HG03354 (cell line): ENCODE measurements around the gene JAZF1.

ENCODE experiments used
- ATAC-seq: cut with Tn5 transposase; IDR thresholded peaks from one replicate; pipeline ENCODE4 v1.9.1; 2021; ENCODE audit warnings: mild to moderate bottlenecking; ENCODE audit not compliant: unreplicated experiment, poor library complexity, severe bottlenecking

JAZF1 gene

DNA sequence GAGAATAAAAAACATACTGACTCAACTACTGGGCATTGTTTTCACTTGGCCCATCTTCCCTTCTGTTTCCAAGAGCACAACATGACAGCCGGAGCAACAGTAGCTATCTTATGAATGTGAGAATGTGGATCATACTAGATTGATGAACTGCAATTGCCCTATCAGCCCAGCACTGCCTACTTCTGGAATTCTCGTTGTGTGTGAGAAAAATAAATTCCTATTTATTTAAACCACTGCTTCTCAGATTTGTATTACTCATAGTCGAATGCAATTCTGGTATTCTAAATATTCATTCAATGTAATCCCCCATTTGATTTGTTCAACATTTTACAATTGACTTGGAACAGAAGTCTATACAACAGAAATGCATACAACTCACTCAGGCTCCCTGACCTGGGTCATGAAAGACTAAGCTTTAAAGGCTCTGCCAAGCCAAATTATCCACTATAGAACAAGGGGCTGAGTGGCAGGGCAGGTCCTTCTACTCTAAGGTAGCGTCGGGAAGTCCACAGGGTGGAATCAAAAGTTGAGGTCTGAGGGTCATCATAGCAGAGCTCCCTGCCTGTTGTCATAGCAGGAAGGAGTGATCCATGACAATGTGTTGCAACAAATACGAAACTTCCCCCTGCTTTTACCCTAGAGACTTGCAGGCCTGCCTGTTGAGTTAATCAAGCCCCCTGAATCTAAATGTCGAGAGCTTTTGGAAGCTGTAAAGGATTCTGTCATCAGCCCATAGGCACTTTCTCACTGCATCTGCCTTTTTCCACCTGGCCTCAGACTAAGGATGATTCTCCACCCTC is 12.4 kb upstream of the JAZF1 start:
- ATAC-seq, result no peak

DNA sequence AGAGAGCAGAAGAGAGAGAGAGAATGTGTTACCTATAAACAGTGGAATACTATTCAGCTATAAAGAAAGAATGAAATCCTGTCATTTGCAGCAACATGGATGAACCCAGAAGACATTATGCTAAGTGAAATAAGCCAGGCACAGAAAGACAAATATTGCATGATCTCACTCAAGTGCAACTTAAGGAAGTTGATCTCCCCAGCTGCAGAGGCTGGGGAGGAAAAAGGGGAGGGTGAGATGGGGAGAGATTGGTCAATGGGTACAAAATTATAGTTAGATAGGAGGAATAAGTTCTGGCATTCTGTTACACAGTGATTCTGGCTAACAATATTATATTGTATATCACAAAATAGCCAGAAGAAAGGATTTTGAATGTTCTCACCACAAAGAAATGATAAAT is 11.2 kb upstream of the JAZF1 start:
- ATAC-seq, result no peak

DNA sequence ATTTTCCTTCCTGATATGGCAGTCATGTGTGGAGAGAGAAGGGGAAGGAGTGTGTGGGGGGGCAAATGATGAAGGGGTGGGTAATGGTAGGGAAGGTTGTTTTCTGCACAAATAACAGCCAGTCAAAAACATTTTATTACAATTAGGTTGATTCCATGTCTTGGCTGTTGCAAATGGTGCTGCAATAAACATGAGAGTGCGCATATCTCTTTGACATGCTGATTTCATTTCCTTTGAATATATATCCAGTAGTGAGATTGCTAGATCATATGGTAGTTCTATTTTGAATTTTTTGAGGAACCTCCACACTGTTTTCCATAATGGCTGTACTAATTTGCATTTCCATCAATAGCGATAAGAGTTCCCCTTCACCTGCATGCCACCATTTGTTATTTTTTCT is 10.6 kb upstream of the JAZF1 start:
- ATAC-seq, result no peak

DNA sequence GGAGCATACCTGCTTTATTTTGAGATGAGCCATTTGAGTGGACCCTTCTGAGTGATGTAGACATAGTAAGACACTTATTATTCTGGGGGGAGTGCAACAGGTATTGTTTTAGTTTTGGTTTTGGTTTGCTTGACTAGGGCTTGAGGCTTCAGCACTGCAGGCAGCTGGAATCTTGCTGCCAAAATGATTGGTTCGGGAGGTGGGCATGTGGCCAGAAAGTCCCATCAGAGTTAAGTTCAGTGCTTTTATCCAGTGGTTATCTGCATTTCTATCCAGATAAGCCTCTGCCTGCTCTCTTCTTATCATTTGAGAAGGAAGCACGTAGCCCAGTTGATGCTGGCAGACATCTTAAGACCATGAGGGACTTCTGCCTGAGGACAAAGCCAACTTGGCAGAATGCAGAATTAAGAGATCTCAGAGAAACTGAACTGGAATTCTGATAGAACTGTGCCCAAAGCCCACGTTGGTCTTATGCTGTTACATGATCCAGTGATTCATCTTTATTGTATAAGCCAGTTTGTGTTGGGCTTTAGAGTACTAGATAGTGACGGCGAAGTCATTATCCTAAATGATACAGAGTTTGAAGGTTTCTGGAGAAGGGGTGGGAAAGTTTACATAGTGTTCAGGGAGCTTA is 9.6 kb upstream of the JAZF1 start:
- no peak for ATAC-seq

DNA sequence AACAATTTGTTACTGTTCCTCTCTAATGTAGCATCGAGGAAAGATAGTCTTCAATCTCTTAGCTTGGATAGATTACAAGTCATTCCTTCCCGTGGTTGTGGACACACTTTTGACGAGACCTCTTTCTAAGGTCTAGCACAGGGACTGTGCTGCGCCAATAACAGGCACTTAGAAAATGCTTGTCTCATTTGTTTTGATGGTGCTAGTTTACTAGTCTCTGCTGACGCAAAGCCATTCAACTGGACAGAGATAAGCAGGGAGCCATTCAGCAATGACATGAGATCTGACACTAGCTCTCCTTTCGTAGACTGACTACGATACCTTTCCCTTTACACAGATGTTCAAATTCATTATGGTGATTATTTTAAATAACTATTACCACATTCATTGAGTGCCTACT is 6.4 kb upstream of the JAZF1 start:
- no peak for ATAC-seq

DNA sequence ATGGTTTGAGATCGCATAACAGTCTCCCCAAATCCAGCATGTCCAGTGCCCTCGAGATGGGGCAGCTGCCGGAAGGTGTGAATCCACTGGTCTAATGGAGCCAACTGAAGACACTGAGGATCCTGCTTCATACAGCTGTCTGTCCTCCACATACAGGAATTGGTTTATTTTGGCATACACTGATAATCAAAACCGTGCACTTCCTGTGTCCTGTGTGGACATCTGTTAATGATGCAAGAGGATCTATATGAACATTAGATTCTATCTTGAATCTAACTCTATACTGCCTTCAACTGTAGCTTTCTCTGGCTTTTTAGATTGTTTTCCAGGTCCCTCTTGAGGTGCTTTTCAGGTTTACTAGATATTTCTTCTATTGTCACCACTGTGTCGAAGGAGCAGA is 3.0 kb upstream of the JAZF1 start:
- ATAC-seq, result no peak

DNA sequence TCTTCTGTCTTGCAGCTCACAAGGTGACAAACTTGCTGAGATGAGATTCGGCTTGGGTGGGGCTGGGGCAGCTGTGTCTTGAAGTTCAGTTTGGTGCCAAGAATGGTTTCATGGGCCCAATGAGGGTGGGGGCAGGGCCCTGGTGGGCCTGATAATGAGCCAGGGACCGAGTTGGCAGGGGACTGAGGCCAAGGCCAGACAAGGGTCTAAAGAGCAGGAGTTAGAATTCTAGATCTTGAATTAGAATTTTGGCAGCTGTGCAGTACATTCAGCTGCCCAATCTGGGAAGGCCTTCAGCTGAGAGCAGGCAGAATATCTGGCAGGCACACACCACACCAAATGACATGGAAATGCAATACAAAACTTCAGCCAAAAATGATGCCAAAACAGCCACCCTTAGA is 1.5 kb upstream of the JAZF1 start:
- no peak for ATAC-seq

DNA sequence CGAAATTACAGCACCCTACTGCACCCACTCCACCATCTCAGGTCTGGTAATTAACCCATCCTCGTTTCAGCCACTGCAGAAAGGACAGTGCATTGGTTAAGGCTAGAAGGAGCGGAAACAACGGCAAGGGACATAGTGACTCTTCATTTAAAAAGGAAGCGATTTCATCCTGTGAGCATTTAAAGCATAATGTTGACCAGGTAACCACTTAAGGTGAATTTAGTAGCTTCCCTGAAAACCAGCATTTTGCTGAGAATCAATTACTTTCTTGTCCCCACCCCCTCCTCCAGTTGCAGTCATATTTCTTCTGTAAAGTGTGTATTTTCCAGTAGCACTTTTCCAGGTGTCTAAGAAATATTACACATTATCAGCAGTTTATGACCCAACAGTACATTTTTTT is 821 bp upstream of the JAZF1 start:
- no peak for ATAC-seq

DNA sequence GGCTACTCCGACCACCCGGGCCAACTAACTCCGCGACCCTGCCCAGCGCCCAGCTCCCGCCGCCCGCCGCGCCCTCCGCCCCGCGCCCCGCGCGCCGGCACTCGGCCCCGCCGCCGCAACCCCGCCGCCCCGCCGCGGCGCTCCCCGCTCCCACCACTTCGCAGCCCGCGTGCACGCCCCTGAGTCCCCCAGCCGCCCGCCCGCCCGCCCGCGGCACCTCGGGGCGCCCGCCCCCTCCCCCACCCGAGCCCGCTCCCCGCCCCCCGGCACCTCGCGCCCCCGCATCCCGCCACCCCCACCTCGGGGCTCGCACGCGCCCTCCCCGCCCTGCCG is 598 bp downstream of the JAZF1 start:
- ATAC-seq, result peak; percentile 22

DNA sequence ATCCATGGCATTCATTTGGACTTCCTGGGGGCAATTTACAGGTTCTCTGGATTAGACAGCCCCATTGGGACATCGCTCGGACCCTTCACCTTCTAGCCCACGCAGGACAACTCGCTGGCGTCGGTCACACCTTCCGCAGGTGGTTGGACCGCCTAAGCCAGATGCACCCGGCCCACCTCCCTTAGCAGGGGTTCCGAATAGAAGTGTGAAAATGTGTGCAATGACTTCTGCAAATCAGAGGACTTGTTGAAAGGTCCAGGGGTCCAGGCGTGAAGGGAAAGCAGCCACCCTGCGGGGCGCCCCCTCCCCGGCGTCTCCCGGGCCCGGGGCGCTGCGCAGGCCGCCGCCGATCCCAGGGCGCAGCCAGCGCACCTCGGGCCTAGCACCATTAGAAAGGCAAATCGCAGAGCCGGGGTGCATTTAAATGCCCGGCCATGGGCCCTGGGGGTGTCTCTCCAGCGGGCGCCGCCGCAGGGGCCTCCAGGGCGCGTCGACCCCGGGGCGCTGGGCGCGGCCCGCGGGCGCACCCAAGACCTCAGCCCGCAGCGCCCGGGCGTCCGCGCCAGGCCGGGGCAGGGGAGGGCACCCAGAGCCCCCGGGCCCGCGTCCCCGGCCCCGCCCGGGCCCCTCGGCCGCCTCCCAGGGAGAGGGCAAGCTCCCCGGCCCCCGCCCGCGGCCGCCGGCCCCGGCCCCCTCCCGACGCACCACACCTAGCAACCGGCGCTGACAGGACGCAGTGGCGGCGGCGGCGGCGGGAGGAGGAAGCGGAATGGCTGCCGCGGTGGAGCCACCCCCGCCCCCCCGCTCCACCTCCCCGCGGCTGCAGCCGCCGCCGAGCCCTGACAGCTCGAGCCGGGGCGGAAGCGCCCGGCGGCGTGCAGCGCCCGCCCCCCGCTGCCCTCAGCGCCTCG is 1.2 kb downstream of the JAZF1 start:
- ATAC-seq, result peak; percentile 72

DNA sequence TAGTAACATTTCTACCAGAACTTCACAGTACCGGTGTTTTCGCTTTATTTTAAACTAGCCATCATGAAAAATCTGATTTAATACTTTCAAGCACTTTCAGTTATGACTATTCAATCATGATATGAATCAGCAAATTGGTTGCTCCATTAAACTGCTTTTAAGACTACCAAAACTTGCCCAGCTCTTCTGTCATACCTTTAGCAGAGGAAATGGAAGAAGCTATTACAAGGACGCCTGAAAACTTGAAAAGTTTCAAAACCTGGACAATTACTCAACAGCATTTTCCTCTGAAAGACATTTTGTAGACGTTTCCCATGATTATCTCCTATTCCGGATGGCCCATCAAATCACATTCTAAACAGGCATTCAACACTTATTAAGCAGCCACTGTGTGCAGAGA is 2.0 kb downstream of the JAZF1 start:
- ATAC-seq, result no peak

DNA sequence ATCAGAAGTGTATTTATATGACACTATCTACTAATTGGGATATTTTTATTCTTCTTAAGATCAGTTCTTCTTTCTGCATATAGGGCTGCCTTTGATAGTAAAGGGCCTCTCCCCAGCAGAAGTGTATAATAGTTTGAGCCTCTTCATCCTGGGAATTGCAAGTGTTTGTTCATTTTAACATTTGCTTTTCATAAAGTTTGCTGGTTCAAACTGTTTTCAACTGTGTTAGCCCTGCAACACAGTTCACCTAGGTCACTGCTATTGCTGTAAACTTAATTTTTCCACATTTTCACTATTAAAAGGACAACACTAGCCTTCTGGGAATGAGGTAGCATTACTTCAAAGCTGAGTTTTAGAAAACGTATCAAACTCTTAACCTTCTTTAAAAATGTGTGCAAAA is 2.8 kb downstream of the JAZF1 start:
- no peak for ATAC-seq

DNA sequence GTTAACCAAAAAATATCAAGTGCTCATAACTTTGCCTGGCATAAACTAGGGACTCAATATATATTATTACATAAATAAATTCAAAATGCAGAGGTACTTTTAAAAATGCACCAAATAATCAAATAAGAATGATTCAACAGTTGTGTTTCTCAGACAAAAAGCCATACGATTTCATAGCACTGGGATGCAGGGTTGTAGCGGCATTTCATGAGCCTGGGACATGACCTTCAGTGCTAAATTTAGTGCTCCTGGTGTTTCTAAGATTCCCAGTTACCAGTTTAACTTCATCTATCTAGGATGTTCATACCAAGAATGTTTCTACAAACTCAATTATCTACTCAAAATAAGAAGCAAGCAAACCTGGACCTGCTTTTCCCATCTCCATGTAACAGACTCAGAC is 4.0 kb downstream of the JAZF1 start:
- no peak for ATAC-seq

DNA sequence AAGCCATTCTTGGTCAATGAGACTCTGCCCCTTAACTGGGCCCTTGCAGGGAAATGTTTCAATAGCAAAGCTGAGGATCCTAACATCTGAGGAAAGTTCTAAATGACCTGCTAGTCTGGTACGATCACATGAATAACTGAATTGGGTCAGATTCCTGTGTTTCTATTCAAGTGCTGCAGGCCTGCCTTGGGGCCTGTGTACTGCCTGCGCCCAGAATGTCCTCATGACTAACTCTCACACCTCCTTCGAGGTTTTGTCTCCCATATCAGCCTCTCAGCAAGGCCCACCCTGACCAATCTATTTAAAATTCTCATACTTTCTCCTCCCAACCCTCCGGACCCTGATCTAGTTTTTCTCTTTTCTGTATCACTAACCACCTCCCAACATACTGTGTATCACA is 4.4 kb downstream of the JAZF1 start:
- ATAC-seq, result no peak

DNA sequence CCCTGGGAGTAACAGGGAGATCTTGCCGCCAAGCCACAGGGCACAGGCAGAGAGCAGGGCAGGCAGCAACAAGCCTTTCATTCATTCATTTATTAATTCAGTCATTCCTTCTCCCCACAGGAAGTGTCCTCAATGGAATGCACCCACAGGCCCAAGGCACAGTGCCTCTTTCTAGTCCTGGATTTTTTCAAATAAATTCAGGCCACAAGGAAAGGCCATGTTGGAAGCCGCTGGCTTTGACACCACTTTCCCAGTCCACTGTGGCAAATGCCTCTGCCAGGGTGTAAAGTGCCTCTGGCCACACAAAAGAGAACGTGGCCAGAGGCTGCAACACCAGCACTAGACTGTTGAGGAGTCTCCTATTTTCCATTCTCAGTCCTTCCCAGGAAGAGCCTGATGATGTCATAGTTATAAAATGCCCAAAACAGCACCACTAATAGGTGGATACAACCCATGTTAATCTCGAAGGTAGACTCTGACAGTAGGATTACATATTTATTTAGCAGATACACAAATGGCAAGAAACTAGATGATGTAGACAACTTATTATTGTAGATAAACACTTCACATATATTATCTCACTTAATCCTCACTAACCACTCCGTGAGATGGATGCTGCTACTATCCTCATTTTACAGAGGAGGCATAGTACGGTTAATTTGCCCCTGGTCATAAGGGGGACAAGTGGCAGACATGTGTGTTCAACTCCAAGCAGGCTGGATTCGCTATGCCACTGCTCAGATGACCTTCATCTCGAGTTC is 5.5 kb downstream of the JAZF1 start:
- no peak for ATAC-seq

DNA sequence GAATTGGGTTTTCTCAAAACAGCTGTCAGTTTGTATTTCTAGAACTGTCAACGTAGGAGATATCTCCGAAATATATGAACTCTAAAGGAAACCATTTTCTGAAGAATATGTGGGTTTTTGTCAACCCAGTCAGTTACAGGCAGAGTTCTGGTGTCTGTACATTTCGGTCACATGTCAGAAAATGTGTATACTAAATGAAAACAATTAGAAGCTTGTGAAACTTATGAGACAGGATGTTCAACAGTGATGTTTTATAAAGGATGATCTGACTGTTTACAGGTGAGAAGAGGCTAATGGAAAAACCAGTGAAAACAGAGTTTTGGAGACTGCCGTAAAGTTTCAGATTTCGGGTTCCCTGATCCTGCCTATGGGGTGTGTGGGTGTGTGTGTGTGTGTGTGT is 6.2 kb downstream of the JAZF1 start:
- no peak for ATAC-seq

DNA sequence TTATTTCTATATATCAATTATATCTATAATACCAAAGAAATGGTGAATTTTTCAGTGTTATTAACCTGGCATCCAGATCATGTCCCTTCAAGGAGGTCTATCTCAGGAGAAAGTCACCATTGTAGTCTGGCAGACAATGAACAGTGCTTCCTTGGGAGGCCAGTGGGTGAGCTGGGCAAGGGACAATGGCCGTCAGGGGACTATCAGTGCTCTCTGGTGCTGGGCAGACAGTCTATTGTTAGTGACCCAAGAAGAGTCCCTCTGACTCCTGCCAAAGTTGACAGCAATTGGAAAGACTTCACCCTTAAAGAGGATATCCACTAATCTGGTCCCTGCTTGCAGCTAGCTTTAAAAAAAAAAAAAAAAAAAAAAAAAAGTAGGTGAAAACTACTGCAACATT is 7.1 kb downstream of the JAZF1 start:
- no peak for ATAC-seq

DNA sequence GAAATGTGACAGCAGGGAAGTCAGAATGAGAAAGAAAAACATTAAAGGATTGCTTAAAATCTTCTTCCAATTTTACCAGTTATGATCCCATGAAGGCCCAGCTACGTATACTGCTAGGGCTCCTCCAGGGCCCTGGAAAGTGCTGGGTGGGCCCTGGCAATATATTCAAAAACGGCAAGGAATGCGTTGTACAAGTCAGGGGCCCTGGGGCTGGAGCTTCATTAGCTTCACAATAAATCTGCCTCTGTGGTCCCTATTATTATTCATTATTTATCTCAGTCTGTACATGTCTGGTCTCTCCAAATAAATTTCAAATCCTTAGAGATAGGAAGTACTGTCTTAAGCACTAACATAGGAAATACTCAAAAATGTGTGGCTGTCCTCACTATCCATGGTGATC is 7.6 kb downstream of the JAZF1 start:
- no peak for ATAC-seq

DNA sequence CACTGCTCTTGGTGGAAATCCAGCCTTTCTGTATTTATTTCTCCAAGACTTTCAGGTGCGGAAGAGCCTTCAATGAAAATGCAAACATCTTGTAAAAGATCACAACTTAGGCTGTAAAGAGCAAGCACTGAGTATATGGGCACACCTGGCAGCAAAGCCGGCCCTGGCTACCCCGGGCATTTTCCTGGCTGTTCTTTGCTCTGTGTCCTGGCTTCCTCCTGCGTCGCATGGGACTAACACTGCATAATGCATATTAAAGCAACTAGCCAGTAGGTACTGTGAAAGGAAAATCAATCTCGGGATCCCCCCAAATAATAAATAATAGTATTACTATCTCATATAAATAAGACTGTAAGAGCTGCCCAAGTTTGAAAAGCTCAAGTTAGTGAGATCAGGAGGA is 9.9 kb downstream of the JAZF1 start:
- no peak for ATAC-seq

DNA sequence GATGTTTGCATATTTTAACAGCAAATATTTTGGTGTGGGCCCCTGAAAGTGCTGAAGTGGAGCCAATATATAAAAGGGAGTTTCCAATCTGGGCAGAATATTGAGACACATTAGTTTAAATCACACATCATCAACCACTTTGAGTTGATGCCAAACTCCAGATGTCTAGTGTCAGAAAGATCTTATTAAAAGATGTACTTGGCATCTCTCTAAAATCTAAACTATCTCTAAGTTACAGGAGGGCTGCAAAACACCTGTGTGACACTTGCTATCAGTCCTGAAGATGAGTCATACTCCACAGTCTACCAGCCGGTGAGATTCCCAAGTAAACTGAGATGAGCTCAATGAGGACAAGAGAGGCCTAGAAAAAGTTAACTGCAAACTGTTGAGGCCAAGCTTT is 11.4 kb downstream of the JAZF1 start:
- no peak for ATAC-seq
